Esophagus muscularis mucosa (tissue), 4 donors: ENCODE results near the gene CHST5. TPM values are rescaled to one million over a fixed set of nuclear protein-coding genes. Genes with fewer than 3 reads are reported as not detected.
A peak's percentile ranks its signal among the peaks of the same experiment; 100 is the strongest.
"Not testable (repeated sequence)": the region's sequence is repeated elsewhere in the genome, so short reads cannot be mapped to it uniquely, and the experiment has no call there.

Experiments
- DNase-seq: peaks from one replicate; pipeline ENCODE4 v3.0.0-alpha.2; 2017; ENCODE audit errors: extremely low spot score
- H3K27ac ChIP-seq, 4 donors: fragments of 200-600 bp; sonication (generic); replicated peaks in 1 of 4; 1 replicate in 3 of 4; 2 replicates in 1 of 4; pipeline ENCODE4 v1.5.1; 2016 to 2019; ENCODE audit warnings: mild to moderate bottlenecking in 1 of 4
- H3K27me3 ChIP-seq, 4 donors: fragments of 200-600 bp; sonication (generic); one replicate each; pipeline versions ENCODE4 v1.5.1 to v1.6.0; 2016 to 2019
- H3K36me3 ChIP-seq, 4 donors: fragments of 200-600 bp; sonication (generic); one replicate each; pipeline ENCODE4 v1.5.1; 2016 to 2019
- H3K4me1 ChIP-seq, 4 donors: fragments of 200-600 bp; sonication (generic); one replicate each; pipeline ENCODE4 v1.5.1; 2016 to 2019
- H3K4me3 ChIP-seq, 4 donors: fragments of 200-600 bp; sonication (generic); 1 replicate in 2 of 4; 2 replicates in 2 of 4; pipeline ENCODE4 v1.5.1; 2016 to 2019; ENCODE audit warnings: mild to moderate bottlenecking in 4 of 4, moderate library complexity in 1 of 4
- H3K9me3 ChIP-seq, 4 donors: fragments of 200-600 bp; sonication (generic); 1 replicate in 3 of 4; 2 replicates in 1 of 4; pipeline ENCODE4 v1.5.1; 2016 to 2019
- EP300 ChIP-seq: sonication (generic); formaldehyde crosslinking; IDR thresholded peaks from one replicate; pipeline ENCODE4 v1.6.1; 2017; ENCODE audit warnings: antibody characterized with exemption
- POLR2A ChIP-seq: fragments of 450-650 bp; IDR thresholded peaks from one replicate; pipeline ENCODE4 v1.6.1; 2017; ENCODE audit warnings: antibody characterized with exemption, moderate library complexity, mild to moderate bottlenecking, low read depth
- POLR2AphosphoS5 ChIP-seq, 2 donors: sonication (generic); formaldehyde crosslinking; IDR thresholded peaks; one replicate each; pipeline ENCODE4 v1.6.1; 2017; ENCODE audit warnings: antibody characterized with exemption in 2 of 2
- WGBS: methylation state at CpG from one replicate; pipeline ENCODE4 v1.1.5; 2018; 5-methylcytosine and 5-hydroxymethylcytosine counted together
- intact Hi-C: fragments of 100-400 bp; cut with DNase I; formaldehyde crosslinking; loops from one replicate; pipeline ENCODE4 v1.15.1; 2023
- total RNA-seq, 4 donors: library from RNA; depleted of rRNA; stranded (reverse); fragments of >200 nt; gene quantifications; one replicate each; pipeline versions ENCODE4 v1.1.0 to v1.2.1, GENCODE V29; 2016
- TF ChIP-seq, protein P1 (sequence below), 3 experiments: fragments of 200-600 bp in 2 of 3; fragments of 450-650 bp in 1 of 3; sonication (generic) in 2 of 3; IDR thresholded peaks; one replicate each; pipeline ENCODE4 v1.5.1; 2017 to 2019; ENCODE audit warnings: antibody characterized with exemption in 3 of 3, mild to moderate bottlenecking in 2 of 3, moderate library complexity in 1 of 3

The CHST5 gene
- total RNA-seq, 4 donors from 2014 or later: not detected

DNA sequence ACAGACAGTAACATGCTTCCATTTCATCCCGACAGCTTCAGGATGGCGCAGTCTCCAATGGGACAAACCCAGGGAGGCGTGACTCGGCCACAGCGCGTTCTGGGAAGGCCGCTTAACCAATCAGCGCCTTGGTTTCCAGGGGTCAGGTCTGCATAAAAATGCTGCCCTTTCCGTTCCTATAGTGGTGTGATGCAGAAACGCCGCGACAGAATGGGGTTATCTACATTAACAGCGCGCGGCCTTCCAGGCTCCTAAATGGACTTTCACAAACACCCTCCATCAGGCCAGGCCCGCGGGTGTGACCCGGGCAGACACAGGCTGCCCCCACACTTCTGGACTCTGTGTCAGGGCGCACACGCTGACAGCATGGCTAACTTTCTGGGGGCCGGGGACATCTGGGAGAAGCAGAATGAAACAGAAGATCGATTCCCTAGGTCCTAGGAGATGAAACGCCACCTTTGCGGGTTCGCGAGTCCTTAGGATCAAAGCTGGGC, 19.4 kb upstream of the CHST5 start:
- H3K27me3 ChIP-seq: no peaks in the 10 kb centered on the region
- no peak for DNase-seq
- no peaks in the 10 kb centered on the region for H3K36me3 ChIP-seq
- peak; percentile 16 to 60 for TF ChIP-seq POLR2AphosphoS5 (IDR thresholded peaks at IDR 0.05)
- TF ChIP-seq, protein P1, sequence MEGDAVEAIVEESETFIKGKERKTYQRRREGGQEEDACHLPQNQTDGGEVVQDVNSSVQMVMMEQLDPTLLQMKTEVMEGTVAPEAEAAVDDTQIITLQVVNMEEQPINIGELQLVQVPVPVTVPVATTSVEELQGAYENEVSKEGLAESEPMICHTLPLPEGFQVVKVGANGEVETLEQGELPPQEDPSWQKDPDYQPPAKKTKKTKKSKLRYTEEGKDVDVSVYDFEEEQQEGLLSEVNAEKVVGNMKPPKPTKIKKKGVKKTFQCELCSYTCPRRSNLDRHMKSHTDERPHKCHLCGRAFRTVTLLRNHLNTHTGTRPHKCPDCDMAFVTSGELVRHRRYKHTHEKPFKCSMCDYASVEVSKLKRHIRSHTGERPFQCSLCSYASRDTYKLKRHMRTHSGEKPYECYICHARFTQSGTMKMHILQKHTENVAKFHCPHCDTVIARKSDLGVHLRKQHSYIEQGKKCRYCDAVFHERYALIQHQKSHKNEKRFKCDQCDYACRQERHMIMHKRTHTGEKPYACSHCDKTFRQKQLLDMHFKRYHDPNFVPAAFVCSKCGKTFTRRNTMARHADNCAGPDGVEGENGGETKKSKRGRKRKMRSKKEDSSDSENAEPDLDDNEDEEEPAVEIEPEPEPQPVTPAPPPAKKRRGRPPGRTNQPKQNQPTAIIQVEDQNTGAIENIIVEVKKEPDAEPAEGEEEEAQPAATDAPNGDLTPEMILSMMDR (IDR thresholded peaks at IDR 0.05): no peak
- H3K4me3 ChIP-seq: peak overlapping the region; percentile 82 to 90 (median 82)
- 0% methylated on average over 16 of the region's 26 CpGs for WGBS
- peak overlapping the region; percentile 78 to 89 (median 85) for H3K27ac ChIP-seq
- peaks cover 8 to 25% (median 19%) of the 10 kb centered on the region in 4 donors for H3K4me1 ChIP-seq
- intact Hi-C loops: loop anchor here (10.0 kb wide), 1 partner anchor 90 kb away; the partner anchor contains the start of genes KARS1 and TERF2IP
- no peaks in the 10 kb centered on the region for H3K9me3 ChIP-seq

DNA sequence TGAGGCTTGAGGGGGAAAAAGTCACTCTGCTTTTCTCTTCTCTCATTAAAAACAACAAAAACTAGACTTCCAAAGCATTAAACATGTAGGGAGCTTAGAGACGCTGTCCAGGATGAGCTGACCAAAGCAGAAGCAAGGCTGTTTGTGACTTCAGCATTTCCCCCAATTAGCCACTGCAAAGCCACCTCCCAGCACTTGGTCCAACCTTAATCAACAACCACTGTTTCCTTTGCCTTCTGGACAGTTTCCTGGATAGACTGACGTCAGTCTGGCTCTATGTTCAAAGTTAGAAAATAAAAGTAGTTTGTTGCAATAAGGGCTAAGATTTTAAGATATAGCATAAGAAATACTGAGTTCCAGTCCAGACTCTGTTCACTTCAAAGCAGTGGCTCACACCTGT, 17.0 kb upstream of the CHST5 start:
- H3K36me3 ChIP-seq: no peaks in the 10 kb centered on the region
- no peaks in the 10 kb centered on the region for H3K27me3 ChIP-seq
- 85% methylated on average over 2 of the region's 2 CpGs for WGBS
- no peak overlapping the region for H3K4me3 ChIP-seq
- peaks cover 8 to 25% (median 19%) of the 10 kb centered on the region in 4 donors for H3K4me1 ChIP-seq
- peak overlapping the region in 3 of 4 donors; percentile 37 to 47 (median 45) for H3K27ac ChIP-seq
- TF ChIP-seq EP300 (no peak), POLR2AphosphoS5 (IDR thresholded peaks at IDR 0.05) (peak; percentile 43)
- no peak for DNase-seq
- no peaks in the 10 kb centered on the region for H3K9me3 ChIP-seq
- intact Hi-C loops: loop anchor here (10.0 kb wide), 1 partner anchor 92 kb away; the partner anchor contains the start of genes KARS1 and TERF2IP

DNA sequence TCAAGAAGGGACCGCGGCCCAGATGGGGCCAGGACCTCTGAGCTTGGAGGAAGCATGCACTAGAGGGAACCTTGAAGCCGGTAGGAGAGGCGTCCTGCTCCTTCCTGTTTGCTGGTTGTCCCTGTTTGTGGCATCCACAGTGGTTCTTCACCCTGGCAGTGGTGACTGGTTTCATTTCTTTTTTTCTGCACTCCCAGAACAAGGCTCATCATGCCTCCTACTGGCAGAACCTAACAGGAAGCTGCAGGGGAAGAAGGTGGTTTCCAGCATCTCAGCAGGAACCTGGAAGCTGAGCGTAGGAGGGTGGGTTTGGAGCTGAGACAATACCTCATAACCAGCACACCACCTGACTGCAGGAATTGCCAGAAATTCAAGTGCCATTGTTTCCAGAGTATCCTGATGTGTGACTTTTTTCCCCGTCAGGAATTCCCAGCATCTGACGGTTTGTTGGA, 14.3 kb upstream of the CHST5 start:
- peak overlapping the region; percentile 5 to 46 (median 32) for H3K27ac ChIP-seq
- intact Hi-C loops: loop anchor here (10.0 kb wide), 1 partner anchor 95 kb away; the partner anchor contains the start of genes KARS1 and TERF2IP
- no peaks in the 10 kb centered on the region for H3K27me3 ChIP-seq

DNA sequence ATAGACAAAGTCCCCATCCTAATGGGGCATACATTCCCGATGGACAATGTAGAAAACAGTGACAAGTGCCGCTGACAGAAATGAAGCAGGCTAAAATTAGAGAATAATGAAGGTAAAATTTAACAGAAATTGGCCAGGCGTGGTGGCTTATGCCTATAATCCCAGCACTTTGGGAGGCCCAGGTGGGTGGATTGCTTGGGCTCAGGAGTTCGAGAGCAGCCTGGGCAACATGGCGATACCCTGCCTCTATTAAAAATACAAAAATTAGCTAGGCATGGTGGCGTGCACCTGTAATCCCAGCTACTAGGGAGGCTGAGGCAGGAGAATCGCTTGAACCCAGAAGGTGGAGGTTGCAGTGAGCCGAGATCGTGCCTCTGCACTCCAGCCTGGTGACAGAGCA, 12.5 kb upstream of the CHST5 start:
- H3K9me3 ChIP-seq, H3K27ac ChIP-seq, H3K4me3 ChIP-seq, DNase-seq, H3K4me1 ChIP-seq, H3K27me3 ChIP-seq, intact Hi-C loops: not testable (repeated sequence)
- peaks cover 0 to 16% (median 5%) of the 10 kb centered on the region in 4 donors for H3K36me3 ChIP-seq
- WGBS: 95% methylated on average over 9 of the region's 9 CpGs

More for the DNA sequence above, 14.3 kb upstream of the CHST5 start:
- no peaks in the 10 kb centered on the region for H3K36me3 ChIP-seq
- 66% methylated on average over 7 of the region's 7 CpGs for WGBS
- peaks cover 0 to 10% (median 8%) of the 10 kb centered on the region in 4 donors for H3K4me1 ChIP-seq
- TF ChIP-seq POLR2A: no peak
- TF ChIP-seq POLR2AphosphoS5 (IDR thresholded peaks at IDR 0.05): peak; percentile 24 to 69
- TF ChIP-seq, protein P1 (IDR thresholded peaks at IDR 0.05): peak; percentile 20 to 38 (median 21)
- no peak for TF ChIP-seq EP300
- DNase-seq: no peak
- H3K4me3 ChIP-seq: no peak overlapping the region
- no peaks in the 10 kb centered on the region for H3K9me3 ChIP-seq

DNA sequence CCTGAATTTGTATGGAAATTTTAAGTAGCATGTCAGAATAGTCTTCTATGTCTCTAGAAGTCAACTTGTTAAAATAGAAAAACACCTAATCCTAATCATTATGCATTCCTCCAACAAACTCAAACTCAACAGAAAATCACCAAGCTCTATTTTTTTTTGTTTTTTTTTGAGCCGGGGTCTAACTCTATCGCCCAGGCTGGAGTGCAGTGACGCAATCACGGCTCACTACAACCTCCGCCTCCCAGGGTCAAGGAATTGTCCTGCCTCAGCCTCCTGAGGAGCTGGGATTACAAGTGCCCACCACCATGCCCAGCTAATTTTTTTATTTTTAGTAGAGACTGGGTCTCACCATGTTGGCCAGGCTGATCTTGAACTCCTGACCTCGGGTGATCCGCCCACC, 10.4 kb upstream of the CHST5 start:
- H3K9me3 ChIP-seq: no peaks in the 10 kb centered on the region
- no peak overlapping the region for H3K4me3 ChIP-seq
- H3K36me3 ChIP-seq: peaks cover 0 to 35% (median 8%) of the 10 kb centered on the region in 4 donors
- H3K4me1 ChIP-seq: no peaks in the 10 kb centered on the region
- TF ChIP-seq POLR2A (no peak), EP300 (no peak), POLR2AphosphoS5 (IDR thresholded peaks at IDR 0.05) (no peak)
- TF ChIP-seq, protein P1 (IDR thresholded peaks at IDR 0.05): no peak
- 95% methylated on average over 7 of the region's 7 CpGs for WGBS
- no peaks in the 10 kb centered on the region for H3K27me3 ChIP-seq
- intact Hi-C loops: no loop called here
- no peak overlapping the region for H3K27ac ChIP-seq
- no peak for DNase-seq

DNA sequence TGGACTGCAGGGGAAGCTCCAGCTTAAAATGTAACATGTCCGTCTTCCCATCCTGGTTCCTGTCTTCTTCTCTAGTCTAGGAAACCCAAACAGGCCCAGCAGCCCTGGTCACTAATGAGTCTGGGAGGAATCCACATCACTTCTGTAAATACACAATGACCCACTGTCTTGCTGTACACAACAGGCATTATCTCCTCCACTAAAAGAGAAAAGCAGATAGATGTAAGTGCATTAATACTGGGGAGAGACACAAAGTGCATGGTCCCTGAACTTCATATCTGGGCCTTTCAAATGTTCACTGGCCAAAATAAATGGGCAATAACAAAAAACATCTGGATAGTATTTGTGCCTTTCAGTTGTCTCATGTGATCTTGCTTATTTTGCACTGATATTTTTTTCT, 10.0 kb upstream of the CHST5 start:
- H3K36me3 ChIP-seq: peaks cover 0 to 39% (median 9%) of the 10 kb centered on the region in 4 donors
- H3K27me3 ChIP-seq, DNase-seq, intact Hi-C loops, H3K4me3 ChIP-seq, H3K27ac ChIP-seq, H3K4me1 ChIP-seq, H3K9me3 ChIP-seq: not testable (repeated sequence)
- 100% methylated on average over 1 of the region's 1 CpG for WGBS

DNA sequence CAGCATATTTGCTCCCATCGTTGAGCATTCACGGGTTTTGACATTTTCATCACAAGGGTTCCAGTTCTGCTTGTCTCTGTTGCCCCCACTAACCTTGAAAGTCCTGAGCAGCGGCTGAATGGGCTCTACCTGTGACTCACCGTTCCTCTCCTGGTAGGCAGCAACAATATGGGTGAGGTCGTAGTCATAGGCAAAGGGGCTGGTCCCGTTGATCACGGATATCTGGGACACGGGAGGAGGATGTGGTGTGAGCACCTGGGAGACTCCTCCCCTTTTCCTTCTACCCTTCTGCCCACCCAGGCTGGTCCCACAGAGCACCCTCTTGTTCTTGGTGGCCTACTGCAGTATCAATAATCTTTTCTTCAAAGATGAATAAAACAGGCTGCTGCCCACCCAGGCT, 6.6 kb upstream of the CHST5 start:
- intact Hi-C loops, H3K27ac ChIP-seq, H3K4me1 ChIP-seq, H3K27me3 ChIP-seq, DNase-seq, H3K9me3 ChIP-seq, H3K4me3 ChIP-seq: not testable (repeated sequence)
- 93% methylated on average over 5 of the region's 8 CpGs for WGBS
- H3K36me3 ChIP-seq: peaks cover 0 to 44% (median 9%) of the 10 kb centered on the region in 4 donors
